ENCODE results near the gene FH.
A peak's percentile ranks its signal among the peaks of the same experiment; 100 is the strongest.

FH gene

DNA sequence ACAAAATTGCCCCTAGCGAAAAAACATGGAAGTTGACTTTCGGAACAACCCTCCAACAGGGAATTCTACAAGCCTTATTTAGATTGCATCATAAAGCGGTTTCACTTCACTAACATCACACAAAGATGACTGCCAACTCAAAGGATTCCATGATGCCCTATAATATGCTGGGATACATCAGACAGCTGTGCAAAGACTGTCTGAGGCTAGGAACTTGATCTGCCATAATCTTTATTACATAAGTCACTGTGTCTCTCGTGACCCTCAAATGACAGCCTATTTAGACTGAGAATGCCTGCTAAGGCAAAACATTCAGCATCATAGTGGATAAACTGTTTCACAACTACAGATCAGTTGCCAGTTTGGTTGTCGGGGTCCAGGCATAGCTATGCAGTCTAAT lies 23.8 kb downstream of the FH start:
- TF ChIP-seq, protein P1, sequence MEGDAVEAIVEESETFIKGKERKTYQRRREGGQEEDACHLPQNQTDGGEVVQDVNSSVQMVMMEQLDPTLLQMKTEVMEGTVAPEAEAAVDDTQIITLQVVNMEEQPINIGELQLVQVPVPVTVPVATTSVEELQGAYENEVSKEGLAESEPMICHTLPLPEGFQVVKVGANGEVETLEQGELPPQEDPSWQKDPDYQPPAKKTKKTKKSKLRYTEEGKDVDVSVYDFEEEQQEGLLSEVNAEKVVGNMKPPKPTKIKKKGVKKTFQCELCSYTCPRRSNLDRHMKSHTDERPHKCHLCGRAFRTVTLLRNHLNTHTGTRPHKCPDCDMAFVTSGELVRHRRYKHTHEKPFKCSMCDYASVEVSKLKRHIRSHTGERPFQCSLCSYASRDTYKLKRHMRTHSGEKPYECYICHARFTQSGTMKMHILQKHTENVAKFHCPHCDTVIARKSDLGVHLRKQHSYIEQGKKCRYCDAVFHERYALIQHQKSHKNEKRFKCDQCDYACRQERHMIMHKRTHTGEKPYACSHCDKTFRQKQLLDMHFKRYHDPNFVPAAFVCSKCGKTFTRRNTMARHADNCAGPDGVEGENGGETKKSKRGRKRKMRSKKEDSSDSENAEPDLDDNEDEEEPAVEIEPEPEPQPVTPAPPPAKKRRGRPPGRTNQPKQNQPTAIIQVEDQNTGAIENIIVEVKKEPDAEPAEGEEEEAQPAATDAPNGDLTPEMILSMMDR (IDR thresholded peaks at IDR 0.05; ENCODE audit: extremely low read depth, missing control alignments), result no peak
- DNase-seq (ENCODE audit: low spot score), result no peak

DNA sequence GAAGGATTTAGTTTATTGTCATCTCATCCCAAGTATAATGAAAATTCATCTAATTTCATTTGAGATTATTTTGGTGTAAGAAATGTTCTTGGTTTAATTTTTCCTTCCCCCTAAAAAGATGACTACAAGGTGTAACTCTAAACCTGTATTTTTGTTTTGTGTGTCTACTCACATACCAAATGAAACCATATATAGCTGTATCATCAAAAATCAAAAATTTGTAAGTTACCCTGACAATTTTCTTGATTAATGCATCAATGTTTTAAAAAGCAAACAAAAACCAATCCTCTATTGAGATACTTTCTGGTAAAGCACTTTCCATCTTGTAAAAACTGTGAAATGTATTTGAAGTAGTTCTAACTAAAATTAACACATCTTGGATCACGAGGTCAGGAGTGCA lies 30.8 kb downstream of the FH start:
- DNase-seq (ENCODE audit: low spot score), result no peak
- TF ChIP-seq, protein P1 (IDR thresholded peaks at IDR 0.05; ENCODE audit: extremely low read depth, missing control alignments), result no peak

DNA sequence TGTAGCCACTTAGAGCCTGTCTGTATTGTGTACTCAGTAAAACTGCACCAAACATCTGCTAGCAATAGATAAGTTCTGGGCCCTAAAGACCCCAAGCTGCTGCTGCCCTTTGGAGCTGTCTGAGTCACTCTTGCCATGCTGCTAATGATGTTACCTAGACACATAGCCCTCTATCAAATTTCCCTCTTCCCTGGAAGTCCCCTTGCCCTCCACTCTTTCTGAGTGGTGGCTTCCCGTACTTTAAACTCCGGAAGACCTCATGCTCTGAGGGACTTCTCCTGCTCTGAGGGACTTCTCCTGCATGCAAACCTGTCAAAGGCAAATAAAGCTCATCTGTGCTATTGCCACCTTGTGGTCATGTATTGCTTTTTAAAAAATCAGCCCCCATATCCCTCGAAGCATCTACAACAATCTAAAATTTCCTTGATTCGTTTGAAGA lies 34.0 kb downstream of the FH start:
- TF ChIP-seq, protein P1 (IDR thresholded peaks at IDR 0.05; ENCODE audit: extremely low read depth, missing control alignments), result peak; percentile 30
- DNase-seq (ENCODE audit: low spot score), result peak; percentile 33

DNA sequence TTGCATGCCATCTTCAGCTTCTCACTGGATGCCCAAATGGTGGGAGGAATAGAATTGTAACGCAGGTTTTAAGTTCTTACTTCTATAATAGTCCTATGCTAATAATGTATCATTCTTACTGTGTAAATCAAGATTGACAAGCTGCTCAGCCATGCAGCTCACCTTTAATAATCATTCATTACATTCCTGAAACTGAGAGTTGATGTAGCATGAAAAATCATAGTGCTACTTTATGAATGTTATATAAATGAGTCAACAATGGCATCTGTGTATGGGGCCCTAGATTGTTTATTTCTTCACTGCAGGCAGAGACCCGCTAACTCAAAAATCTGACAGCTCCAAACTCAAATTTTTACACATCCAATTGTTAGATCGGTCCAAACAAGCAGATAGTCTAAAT lies 34.4 kb downstream of the FH start:
- TF ChIP-seq, protein P1 (IDR thresholded peaks at IDR 0.05; ENCODE audit: extremely low read depth, missing control alignments), result no peak
- no peak for DNase-seq (ENCODE audit: low spot score)

DNA sequence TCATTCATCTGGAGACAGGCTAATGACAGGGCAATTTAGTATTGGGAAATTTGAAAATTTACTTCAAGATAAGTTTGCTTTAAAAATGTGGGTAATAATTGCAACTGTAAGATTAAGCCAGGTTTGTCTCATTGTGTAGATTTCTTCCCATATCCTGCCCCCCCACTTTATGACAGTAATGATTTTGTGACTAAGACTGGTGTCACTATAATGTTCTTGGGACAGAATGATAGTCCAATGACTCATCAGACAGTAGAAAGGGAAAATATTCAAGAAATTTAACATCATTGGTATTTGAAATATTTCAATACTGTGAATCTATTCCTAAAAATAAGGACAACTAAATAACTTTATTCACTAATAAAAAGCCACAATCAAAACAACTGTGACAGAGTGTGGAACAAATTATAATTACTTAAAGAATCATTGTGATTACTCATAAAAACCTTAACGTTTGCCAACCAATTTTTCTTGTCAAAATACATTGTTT lies 36.7 kb downstream of the FH start:
- no peak for DNase-seq (ENCODE audit: low spot score)
- TF ChIP-seq, protein P1 (IDR thresholded peaks at IDR 0.05; ENCODE audit: extremely low read depth, missing control alignments), result no peak

DNA sequence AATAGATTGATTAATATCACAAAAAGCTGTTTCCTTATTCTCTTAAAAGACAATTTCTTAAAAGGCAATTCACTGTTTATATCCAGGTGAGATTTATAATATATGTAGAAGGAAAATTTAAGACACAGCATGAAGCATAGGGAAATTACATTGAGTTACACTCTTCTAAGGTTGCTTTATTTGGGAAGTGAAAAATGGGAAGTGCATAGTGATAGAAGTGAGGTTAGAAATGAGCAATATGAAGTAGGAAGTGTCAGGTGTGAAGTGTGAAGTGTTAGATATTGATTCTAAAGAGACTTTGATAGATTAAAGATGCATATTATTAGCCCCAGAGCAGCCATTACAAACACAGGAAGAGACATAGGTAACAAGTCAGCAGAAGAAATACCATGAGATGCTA lies 40.3 kb downstream of the FH start:
- TF ChIP-seq, protein P1 (IDR thresholded peaks at IDR 0.05; ENCODE audit: extremely low read depth, missing control alignments), result no peak

DNA sequence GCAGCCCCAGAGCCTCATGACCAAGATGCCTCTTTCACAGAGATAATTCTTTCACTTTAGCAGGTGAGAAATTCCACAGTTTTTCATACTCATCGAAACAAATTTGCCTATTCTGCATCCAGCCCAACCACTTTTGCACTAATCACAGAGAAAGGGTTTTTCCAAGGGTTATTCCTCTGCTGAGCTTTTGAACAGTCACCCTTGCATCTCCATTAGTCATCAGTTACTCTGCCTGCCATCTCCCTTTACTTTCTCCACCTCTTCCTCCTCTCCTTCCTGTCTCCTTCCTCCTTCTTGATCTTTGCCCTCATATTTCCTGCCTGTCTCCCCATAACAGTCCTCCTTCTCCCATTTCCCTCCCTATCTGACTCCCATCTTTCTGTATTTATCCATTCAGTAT lies 43.9 kb downstream of the FH start:
- no peak for DNase-seq (ENCODE audit: low spot score)

More for the DNA sequence above, 40.3 kb downstream of the FH start:
- no peak for DNase-seq (ENCODE audit: low spot score)

More for the DNA sequence above, 43.9 kb downstream of the FH start:
- TF ChIP-seq, protein P1 (IDR thresholded peaks at IDR 0.05; ENCODE audit: extremely low read depth, missing control alignments), result no peak
